D341Med (cell line): Measurements from ENCODE around the gene PPA1.
"Not testable (repeated sequence)": the region's sequence is repeated elsewhere in the genome, so short reads cannot be mapped to it uniquely, and the experiment has no call there.

Experiments
- DNase-seq: peaks from one replicate; pipeline ENCODE4 v3.0.0; 2012; ENCODE audit warnings: low spot score

PPA1 gene

DNA sequence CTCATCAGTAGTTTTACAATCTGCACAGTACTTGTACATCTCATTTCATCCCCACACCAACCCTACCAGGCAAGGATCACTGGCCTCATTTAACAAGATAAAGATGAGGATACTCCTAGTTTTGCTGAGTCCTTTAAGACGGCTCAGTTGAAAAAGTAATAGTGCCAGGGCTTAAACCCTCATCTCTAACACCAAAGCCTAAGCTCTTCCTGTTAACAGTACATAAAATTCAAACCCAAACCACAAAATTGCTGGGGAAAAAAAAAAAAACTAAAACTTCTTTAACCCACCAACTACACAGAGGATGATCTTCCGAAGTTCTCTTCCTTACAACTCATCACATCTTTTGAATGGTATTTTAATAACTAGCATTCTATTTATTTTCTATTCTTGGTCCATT lies 64.2 kb downstream of the PPA1 start:
- no peak for DNase-seq

DNA sequence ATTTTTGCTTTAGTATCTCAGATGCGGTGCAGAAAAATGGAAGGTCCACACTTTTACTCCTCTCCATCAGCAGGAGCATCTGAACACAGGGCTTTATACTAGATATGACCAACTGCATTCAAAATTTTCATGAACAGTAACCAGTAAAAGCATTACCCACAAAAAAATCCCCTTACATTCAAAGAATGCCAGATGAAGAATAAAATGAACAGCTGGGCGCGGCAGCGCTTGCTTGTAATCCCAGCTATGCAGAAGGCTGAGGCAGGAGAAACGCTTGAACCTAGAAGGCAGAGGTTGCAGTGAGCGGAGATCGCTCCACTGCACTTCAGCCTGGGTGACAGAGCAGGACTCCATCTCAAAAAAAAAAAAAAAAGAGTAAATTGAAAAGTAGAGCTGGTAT lies 66.0 kb downstream of the PPA1 start:
- no peak for DNase-seq

DNA sequence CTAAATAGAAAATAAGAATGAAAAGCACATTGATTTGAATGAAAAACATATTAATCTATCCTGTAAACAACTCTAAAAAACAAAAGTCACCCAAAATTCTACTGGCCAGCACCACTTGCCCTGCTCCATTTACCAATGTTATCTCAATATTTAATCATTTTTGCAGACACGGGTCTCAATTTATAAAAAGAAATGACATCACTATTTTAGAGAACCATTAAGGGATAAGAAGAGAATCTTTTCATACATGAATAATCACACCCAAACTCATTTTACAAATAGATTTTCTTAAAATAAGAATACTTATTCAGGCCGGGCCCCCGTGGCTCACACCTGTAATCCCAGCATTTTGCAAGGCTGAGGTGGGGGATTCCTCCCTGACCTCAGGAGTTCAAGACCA lies 66.8 kb downstream of the PPA1 start:
- DNase-seq = no peak

DNA sequence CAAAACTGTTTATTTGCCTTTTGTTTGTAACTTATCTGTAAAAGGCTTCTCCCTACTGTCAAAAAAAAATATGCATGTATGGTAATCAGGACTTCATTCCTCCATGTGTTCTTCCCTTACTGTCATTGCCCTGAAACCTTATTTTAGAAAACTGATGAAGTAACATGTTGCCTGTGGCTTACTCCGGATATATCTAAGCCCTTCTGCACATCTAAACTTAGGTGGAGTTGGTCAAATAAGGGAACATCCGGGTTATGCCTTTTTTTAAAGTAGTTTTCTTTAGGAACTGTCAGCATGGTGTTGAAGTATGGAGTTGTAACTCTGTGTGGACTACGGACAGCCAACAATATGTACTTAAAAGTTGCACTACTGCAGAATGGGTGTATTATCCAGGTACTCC lies 69.1 kb downstream of the PPA1 start:
- no peak for DNase-seq

DNA sequence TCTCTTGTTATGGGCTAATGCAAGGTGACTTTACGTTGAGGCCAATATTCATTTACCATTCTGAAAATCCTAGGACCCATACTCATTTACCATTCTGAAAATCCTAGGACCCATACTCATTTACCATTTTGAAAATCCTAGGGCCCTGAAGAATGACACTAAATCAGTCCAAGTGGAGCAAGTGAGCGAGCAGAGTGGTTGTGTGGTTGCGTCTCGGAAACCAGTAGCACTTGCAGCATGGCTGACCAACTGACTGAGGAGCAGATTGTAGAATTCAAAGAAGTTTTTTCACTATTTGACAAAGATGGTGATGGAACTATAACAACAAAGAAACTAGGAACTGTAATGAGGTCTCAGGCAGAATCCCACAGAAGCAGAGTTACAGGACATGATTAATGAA lies 69.8 kb downstream of the PPA1 start:
- DNase-seq = no peak

DNA sequence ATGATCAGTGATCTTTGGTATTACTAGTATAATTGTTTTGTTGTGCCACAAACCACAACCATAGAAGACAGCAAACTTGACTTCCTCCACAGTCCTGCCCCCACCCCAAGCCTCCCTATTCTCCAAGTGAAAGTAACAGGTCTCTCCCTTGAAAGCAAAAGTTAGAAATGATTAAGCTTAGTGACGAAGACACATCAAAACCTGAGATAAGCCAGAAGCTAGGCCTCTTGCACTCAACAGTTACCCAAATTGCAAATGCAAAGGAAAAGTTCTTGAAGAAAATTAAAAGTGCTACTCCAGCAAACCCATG lies 70.4 kb downstream of the PPA1 start:
- no peak for DNase-seq

DNA sequence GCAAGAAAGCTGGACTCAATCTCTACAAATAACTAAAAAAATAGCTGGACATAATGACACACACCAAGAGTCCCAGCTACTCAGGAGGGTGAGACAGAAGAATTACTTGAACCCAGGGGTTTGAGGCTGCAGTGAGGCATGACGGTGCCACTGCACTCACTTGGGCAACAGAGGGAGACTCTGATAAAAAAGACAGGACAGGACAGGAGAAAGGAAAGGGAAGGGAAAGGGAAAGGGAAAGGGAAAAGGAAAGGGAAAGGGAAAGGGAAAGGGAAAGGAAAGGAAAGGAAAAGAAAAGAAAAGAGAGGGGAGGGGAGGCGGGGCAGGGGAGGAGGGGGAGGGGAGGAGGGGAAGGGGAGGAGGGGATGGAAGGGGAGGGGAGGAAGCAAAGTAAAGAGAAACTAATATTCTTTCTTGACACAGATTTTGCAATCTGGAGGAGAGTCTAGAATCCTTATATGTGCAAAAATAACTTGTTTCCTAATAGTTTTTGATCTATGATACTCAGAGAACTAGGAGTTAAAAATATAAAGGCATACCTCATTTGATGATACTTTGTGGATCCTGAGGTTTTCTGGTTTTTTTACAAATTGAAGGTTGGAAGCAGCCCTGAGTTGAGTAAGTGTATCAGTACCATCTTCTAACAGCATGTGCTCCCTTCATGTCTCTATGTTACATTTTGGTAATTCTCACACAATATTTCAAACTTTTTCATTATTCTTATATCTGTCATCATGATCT lies 70.9 kb downstream of the PPA1 start:
- no peak for DNase-seq

DNA sequence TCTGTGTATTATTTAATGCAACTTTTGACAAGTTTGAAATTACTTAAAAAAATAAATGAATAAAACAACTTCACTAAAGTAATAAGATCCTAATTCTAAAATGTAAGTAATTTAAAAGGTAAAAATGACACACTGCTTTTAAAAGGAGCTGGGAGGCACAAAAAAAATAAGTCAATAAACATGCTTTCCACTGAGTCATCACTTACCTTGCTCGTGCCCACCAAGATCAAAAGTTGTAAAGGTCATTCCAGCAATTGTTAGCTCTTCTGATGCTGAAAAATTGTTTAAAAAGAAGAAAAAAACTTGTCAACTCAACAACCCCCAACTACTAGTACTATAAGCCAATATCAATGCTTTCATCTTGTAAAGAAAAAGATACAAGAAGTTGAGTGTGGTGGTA lies 72.4 kb downstream of the PPA1 start:
- no peak for DNase-seq

DNA sequence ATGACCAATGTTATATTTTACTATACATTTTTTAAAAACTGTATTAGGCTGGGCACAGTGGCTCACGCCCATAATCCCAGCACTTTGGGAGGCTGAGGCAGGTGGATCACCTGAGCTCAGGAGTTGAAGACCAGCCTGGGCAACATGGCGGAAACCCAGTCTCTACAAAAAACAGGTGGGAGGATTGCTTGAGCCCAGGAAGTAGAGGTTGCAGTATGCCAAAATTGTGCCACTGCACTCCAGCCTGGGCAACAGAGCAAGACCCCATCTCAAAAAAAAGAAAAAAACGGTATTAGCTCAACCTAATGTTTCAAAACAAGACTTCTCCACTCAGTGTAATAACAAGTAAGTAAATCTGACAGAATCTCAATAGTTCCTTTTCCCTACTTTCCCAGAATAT lies 73.9 kb downstream of the PPA1 start:
- not testable (repeated sequence) for DNase-seq

DNA sequence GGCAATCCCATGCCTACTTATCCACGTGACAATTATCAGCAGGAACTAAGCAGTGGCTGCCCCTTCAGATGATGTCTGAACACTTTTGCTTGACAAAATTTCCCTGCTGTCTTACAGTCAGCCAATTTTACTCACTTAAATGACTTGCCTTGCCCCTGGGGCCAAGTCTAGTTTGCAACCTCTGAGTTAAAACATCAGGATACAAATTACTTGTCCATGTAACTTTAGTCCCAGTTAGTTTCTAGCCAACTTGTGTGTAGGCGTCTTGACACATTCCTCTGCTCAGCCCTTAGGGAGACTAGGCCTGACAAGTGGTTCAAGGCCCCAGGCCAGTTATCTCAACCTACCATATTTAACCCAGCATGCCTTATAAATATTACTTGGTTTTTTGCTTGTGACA lies 75.1 kb downstream of the PPA1 start:
- DNase-seq = no peak

DNA sequence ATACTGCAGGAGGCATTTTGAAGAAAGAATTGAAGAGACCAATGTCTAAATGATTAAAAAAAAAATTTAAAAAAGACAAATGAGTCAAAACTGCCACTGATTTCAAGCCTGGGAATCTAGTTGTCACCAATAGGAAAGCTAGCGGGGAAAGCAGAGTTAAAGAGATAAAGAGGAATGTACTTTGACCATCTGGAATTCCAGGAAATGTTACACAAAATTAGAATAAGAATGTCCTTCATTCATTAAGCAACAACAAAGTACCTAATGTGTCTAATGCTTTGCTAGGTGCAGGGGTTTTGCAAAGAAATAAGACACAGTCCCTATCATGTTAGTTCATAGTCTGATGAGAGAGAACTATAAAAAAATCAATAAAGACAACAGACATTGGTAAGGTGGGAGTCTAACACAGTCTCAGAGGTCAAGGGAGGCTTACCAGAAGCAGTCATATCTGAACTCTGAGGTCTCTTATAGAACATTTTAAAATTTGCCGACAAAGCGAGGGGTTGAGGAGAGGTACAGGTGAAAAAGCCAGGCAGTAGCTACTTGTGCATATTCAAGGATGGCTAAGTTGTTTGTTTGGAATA lies 77.9 kb downstream of the PPA1 start:
- no peak for DNase-seq
